GM06990 (cell line): ENCODE results near the gene ARHGAP33.
A peak's percentile ranks its signal among the peaks of the same experiment; 100 is the strongest.

Experiments
- DNase-seq: peaks from one replicate; pipeline ENCODE4 v3.0.0-alpha.2; 2011; ENCODE audit not compliant: insufficient read length; ENCODE audit errors: extremely low read depth
- H3K27me3 ChIP-seq: replicated peaks from 2 replicates; pipeline ENCODE4 v1.6.0; 2011; ENCODE audit warnings: low read length; ENCODE audit not compliant: control insufficient read depth, insufficient read depth
- H3K36me3 ChIP-seq: 2 replicates; pipeline ENCODE4 v1.5.1; 2011; ENCODE audit warnings: low read length; ENCODE audit not compliant: control insufficient read depth, insufficient read depth
- H3K4me3 ChIP-seq: replicated peaks from 2 replicates; pipeline ENCODE4 v1.5.1; 2011; ENCODE audit warnings: low read depth, mild to moderate bottlenecking, control low read depth, low read length
- TF ChIP-seq, protein P1 (sequence below): IDR thresholded peaks from 2 replicates; pipeline ENCODE4 v1.5.1; 2011; ENCODE audit warnings: low read length, control low read depth, mild to moderate bottlenecking, inconsistent platforms; ENCODE audit not compliant: insufficient read depth, poor library complexity, severe bottlenecking

Gene ARHGAP33

DNA sequence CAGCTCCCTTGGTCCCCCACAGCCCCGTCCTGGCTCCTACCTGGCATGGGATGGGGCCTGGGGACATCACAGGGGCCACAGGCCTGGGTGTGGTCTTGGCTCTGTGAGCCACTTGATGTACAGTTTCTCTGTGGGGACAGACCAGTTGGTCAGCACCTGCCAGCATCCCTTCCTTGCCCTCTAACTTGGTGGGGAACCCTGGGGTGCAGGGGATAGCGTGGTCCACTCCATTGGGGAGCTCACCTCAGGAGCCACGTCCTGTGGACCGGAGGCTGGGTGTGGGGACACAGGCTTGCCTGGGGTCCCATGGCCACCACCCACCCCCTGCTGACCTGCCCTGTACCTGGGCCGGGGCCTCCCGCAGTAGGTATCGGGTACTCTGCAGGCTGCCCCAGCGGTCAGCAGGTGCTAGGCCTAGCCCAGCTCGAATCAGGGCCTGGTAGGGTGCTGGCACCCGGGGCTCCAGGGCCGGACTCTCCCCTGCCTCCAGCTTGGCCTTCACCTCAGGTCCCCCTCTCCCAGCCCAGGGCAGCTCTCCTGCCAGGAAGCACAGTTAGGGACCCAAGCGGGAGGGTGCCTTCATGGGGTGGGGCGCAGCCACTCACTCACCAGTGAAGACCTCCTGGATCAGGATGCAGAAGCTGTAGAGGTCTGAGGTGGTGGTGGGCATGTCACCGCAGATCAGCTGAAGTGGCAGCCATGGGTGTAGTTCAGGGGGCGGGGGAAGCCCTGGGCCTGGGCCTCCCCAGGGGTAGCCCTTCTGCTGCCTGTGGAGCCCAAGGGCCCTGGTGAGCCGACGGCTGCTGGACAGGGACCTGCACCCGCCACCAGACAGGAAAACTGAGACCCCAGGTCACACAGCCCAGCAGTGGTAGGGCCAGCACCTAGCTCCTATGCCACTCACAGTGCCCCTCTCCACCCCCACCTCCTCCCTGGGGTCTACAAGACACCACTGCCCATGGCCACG lies 14.9 kb downstream of the ARHGAP33 start:
- no peaks in the 10 kb centered on the region for H3K36me3 ChIP-seq
- no peak overlapping the region for H3K4me3 ChIP-seq
- TF ChIP-seq, protein P1, sequence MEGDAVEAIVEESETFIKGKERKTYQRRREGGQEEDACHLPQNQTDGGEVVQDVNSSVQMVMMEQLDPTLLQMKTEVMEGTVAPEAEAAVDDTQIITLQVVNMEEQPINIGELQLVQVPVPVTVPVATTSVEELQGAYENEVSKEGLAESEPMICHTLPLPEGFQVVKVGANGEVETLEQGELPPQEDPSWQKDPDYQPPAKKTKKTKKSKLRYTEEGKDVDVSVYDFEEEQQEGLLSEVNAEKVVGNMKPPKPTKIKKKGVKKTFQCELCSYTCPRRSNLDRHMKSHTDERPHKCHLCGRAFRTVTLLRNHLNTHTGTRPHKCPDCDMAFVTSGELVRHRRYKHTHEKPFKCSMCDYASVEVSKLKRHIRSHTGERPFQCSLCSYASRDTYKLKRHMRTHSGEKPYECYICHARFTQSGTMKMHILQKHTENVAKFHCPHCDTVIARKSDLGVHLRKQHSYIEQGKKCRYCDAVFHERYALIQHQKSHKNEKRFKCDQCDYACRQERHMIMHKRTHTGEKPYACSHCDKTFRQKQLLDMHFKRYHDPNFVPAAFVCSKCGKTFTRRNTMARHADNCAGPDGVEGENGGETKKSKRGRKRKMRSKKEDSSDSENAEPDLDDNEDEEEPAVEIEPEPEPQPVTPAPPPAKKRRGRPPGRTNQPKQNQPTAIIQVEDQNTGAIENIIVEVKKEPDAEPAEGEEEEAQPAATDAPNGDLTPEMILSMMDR: no peak
- no peak for DNase-seq
- no peaks in the 10 kb centered on the region for H3K27me3 ChIP-seq

DNA sequence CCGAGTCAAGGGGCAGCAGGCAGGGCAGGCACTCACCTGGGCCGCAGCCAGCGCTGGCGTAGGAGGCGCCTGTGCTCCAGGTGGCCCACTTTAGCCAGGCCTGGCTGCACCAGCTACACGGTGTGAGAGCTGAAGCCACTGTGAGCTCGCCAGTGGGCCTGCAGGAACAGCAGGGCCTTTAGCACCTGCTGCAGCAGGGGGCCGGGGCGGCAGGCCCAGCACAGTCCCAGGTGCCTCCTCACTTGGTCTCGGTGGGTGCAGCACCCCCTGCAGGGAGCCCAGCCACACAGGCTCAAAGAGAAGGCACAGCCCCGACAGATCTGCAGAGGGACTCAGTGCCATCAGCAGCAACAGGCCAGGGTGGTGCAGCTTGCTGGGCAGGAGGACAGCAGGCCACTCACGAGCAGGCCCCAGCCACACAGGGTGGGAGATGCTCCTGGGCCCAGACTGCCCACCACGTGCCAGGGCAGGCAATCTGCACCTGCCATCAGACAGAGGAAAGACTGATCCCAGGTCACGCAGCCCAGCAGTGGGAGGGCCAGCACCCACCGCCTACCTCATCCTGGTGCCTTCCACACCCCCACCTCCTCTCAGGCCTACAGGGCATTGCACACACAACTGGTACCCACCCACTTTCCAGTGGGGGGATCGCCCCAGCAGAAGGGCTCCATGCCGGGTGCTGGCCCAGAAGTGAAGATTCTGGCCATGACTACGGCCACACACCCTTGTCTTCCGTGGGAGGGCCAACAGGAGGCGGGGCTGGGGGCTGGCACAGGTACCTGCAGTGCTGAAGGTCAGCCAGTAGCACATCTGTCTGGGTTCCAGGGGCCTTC lies 15.8 kb downstream of the ARHGAP33 start:
- TF ChIP-seq, protein P1: peak; percentile 42
- Histone ChIP-seq H3K27me3 (no peaks in the 10 kb centered on the region), H3K4me3 (no peak overlapping the region), H3K36me3 (no peaks in the 10 kb centered on the region)
- DNase-seq: no peak

DNA sequence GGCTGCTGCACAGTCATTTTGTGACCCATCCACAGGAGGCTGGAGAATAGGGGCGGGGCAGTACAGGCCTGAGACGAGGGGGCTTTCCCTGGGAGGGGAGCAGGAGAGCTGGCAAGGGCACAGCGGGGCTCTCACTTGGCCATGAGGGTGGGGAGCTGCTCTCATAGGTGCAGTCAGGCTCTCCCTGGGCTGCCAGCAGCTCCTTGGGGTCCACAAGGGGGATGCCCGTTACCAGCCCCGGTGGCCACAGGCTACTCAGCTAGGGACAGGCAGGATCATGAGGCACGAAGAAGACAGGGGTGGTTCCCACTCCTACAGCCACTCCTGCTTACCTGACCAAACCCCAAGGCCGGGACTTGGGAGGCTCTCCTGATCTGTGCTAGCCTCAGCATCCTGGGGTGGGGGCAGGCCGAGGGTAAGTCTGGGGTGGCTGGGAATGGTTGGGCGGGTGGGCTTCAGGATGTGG lies 16.5 kb downstream of the ARHGAP33 start:
- no peak for DNase-seq
- TF ChIP-seq, protein P1: no peak
- no peak overlapping the region for H3K4me3 ChIP-seq
- H3K27me3 ChIP-seq: no peaks in the 10 kb centered on the region
- H3K36me3 ChIP-seq: no peaks in the 10 kb centered on the region

DNA sequence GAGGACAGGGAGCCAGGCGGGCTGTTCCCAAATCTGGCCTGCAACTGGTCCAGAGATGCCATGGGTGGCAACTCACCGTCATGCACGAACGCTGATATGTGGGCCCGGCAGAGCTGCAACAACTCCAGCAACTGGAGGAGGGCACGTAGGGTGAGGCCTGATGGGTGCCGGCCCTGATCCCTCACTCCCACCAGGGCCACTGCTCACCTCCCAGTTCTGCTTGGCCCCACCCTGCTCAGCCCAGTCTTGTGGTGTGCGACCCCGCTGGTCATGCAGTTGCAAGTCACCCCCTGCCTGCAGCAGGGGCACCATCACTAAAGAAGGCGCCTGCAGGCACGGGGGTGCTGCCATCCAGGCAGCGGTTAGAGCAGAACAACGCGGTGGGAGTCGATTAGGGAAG lies 16.9 kb downstream of the ARHGAP33 start:
- H3K4me3 ChIP-seq: no peak overlapping the region
- H3K36me3 ChIP-seq: no peaks in the 10 kb centered on the region
- no peak for DNase-seq
- no peaks in the 10 kb centered on the region for H3K27me3 ChIP-seq
- TF ChIP-seq, protein P1: no peak

DNA sequence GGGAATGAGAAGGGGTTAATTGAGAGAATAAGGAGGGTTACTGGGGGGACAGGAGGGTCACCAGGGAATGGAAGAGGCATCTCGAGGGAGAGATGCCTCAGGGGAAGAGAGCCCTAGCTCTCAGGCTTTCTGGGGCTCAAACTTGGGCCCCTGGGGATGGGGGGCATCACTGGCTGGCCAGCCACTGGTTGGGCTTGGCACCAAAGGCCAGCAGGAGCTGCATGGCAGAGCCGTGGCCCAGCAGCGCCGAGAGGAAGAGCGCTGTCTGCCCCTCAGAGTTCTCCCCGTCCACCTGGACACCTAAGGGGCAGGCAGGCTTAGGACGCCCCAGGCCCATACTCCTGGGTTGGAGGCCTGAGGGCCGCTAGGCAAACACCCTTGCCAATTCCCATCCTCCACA lies 17.5 kb downstream of the ARHGAP33 start:
- TF ChIP-seq, protein P1: no peak
- Histone ChIP-seq H3K36me3 (no peaks in the 10 kb centered on the region), H3K27me3 (no peaks in the 10 kb centered on the region; the same call in 1 of the 2 replicates), H3K4me3 (no peak overlapping the region)
- DNase-seq: no peak
